NCI-H524 (cell line): ENCODE measurements around the gene TC2N.
"Not testable (repeated sequence)": the region's sequence is repeated elsewhere in the genome, so short reads cannot be mapped to it uniquely, and the experiment has no call there.

Experiments used
- DNase-seq, 2 experiments: peaks; one replicate each; lab custom pipeline; 2025; lab: John Stamatoyannopoulos, UW

The TC2N gene

DNA sequence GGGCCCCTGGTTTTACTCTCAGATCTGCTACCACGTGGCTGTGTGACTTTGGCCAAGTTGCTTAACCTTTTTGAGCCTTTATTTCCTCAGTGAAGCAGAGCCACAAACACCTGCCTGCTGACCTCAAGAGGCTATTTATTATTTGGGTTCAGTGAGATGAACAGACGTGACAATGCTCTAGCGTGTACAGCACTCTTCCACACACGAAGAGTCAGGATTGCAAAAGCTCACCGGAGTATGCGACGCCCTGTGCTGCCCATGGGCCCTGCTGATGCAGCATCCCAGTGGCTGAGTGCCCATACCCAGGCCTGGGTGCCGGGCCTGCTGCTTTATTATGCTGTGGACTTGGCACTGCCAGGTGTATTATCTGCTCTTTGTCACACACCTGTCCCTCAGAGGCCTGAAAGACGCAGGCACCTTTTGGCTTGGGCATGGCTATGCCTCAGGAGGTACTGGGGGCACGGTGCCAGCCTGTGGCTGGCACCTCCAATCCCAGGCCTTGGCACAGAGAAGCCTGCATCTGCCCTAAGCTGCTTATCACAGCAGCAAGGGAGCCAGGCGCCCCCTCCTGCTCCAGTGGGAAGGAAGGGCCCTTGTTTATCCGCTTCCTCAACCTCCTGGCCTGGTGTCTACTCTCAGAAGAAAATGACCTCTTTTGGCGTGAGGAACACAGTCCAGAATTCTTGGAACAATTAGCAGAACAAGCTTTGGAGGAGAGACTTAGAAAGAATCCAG, 22.3 kb upstream of the TC2N start:
- DNase-seq, result no peak

DNA sequence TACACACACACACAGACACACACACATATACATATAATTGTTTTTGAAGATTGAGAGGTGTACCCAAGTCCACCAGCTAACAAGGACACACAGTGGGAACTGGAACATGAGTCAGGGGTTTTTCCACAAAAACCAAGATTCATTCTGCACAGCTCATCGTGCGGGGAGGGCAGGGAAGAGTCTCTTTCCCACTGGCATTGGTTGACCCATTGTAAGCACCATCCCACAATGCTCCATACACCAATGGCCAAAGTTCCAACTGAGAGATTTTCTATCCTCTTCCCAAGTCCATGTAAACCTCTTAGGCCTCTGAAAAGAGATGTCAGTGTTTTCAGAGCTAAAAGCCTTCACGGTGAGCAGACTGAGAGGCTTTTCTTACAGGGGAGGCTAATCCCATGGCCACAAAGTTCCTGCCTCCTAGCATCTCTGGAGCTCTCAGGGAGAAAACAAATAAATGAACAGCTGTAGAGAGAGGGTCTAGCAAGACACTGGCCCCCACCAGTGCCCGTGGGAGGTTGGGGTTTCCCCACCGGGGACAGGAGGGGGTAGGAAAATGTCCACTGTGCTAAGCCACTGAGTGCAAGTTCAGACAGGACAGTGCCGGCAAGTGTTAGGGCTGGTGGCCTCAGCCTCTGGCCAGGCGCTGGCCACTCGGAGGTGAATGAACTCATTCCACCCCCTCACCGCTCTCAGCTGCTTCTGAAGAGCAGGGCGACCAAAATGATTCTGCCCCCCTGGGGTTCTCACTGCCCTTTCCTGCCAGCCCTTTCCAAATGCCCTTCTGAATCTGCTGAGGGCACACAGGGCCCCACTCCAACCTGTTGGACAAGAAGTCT, 21.5 kb upstream of the TC2N start:
- DNase-seq, result no peak

DNA sequence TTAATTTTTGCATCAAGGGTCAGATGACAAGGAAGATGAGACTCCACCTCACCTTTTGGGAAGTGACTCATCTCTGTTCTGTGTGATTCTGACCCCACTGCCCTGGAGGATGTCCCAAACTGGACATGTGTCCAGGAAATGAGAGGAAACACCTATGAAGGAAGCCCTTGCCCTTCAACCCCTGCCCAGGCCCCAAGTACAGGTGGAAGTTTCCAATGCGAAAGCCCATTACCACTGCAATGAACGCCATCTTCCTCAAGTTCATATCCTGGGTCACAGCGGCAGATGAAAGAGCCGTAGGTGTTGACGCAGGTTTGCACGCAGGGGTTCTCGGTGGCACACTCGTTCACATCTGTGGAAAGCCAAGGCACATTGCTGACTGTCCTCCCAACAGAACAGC, 19.6 kb upstream of the TC2N start:
- DNase-seq, result no peak

DNA sequence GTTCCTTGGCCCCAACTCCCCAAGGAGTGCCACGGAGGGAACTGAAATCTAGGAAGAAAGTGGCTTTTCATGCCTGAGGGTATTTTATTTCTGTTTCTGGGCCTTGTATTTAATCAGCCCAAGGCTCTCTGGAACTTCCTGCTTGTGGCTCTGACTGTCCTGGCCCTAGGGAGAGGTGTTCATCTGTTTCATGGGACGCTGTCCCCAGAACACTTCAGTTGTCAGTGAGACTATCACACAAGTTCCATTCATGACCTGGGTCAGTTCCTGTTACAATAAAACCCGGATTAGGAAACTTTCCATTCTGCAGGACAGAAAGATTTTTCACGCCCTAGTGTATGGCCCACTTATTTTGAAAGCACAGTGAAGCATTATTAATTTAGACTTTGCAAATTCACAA, 18.5 kb upstream of the TC2N start:
- no peak for DNase-seq

DNA sequence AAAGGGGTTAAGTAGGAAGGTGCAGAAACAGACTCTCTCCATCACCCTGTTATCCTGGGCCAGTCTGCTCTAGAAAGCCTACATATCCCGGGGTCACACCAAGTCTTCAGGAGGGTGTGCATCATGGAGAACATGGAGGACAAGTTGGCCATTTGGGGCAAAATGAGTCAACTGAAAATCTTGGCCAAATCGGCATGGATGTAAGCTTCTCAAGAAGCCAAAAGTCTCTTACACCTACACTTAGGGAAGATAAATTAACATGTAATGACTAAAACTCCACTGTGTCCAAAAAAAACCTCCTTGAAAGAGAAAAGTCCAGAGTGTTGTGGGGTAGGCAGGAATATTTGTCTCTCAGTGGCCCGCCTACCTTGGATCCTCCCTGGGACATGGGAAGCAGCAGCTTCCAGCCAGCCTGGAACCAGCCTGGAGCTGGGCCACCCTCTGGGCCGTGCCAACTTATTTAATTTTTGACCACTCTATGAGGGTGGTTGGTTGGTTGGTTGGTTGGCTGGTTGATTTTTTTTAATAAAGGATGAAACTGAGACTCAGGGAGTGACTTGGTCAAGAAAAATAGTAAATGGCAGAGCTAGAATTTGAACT, 17.9 kb upstream of the TC2N start:
- DNase-seq, result no peak

DNA sequence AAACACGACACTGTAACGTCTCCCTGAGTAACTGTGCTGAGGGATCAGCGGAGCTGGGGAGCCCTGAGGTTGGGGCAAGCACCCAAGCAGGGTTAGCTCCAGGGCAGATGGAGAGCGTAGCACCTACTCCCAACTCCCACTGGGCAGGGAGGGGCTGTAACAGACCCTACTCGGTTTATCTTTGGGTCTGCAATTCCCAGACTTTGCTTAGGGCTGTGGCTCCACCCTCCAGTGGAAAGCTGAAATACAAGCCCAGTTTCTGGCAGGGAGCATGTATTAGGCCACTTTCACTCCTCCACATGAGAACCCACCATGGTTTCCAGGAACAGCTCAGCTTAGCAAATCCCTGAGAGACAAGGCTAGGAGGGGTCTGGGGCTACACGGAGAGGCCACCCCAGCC, 17.3 kb upstream of the TC2N start:
- DNase-seq, result no peak

DNA sequence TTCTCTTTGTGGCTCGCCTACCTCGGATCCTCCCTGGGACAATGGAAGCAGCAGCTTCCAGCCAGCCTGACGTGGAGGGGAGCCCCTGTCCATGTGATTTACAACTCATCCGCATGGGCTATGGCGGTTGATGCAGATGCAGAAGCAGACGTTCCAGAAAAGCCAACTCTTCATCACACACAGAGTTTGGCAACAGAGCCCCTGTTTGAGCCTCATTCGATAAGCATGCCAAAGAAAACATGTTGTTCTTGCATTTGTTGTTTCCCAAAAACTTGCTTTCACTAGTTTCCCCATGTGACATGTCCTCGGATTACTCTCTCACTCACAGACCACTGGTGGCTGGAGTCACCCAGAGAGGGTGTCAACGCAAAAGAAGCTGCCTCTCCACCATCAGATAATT, 16.4 kb upstream of the TC2N start:
- no peak for DNase-seq

DNA sequence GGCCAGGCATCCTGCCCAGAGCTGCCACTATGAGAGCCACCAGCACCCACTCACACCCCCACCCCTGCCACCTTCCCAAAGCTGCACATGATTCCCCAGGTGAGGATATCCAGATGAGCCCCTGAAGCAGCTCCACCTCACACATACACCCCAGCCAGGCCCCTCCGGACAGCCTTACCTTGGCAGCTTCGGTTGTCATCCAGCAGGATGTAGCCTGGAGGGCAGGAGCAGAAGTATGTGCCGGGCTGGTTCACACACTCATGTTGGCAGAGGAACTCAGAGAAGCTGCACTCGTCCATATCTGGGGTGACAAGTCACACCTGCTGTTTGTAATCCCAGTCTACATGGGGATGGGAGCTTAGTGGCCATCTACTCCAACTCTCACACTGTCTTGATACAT, 15.4 kb upstream of the TC2N start:
- no peak for DNase-seq

DNA sequence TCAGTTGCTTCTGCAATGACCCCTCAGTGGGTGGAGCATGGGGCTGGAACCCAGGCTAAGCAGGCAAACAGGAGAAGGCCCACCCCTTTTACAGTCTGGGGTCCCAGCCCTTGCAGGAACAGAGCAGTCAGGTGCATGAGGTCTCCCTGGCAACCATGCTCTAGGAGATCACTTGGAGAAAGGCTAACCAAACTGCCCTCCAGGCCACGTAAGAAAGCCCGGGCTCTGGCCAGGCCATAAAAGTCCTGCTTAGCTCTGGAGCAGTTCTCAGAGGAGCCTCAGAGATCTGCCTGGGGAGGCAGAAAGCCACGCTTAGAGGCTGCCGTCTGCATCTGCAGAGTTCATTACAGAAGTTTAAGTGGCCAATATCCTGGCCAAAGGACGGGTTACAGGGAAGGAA, 15.0 kb upstream of the TC2N start:
- no peak for DNase-seq

DNA sequence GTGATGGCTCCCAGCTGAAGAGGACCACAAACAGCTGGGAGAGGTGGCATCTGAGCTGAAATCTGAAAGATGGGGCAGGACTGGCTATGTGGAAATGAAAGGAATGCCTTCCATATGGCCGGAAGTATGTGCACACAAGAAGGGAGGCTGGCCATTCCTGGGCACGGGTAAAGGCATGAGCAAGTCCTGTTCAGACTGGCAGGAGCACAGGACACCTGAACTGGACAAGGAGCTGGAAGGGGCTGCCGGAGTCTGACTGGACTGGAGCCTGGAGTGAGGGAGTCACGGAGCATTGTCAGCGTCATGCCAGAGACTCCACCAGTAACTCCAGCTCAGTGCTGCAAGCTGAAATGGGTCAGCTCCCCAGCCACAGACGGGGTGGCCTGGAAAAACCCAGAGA, 11.9 kb upstream of the TC2N start:
- DNase-seq, result no peak

DNA sequence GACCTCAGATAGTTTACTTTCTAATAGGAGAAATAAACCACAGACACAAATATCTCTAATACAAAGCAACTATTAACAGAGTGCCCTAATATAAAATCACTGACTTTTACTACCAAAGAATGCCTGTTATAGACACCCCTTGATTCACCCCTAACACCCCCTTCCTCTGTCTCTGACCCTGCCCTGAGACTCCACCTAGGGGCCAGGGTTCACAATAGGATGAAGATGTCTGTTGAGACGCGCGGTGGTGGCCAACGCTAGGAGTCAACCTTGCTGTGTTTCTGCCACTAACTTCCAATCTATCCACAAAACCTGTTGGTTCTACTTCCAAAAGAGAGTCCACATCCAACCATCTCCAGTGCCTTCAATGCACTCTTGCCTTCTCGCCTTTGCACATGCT, 10.9 kb upstream of the TC2N start:
- no peak for DNase-seq

DNA sequence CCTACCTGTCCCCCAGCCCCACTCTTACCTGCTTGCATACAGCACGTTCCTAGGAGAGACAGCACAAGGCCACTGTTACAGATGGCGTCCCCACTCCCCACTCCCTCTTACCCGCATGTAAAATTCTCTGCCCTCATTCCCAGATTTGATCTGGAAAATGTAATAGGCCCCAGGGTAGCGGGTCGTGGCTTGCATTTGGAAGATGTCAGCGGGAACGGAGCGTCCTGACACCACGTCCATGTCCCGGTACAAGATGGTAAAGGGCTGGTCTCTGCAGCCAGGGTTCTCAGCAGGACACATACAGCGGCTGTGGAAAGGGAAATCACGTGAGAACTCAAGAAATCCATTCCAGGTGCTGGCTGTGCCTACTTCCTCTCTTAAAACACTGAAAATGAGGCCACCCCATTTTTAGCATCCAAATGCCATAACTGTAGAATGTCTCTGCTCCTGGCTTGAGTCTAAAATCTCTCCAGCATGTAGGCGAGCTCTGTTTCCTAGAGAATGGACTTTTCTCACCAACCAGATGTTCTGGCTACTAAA, 10.1 kb upstream of the TC2N start:
- DNase-seq, result no peak

DNA sequence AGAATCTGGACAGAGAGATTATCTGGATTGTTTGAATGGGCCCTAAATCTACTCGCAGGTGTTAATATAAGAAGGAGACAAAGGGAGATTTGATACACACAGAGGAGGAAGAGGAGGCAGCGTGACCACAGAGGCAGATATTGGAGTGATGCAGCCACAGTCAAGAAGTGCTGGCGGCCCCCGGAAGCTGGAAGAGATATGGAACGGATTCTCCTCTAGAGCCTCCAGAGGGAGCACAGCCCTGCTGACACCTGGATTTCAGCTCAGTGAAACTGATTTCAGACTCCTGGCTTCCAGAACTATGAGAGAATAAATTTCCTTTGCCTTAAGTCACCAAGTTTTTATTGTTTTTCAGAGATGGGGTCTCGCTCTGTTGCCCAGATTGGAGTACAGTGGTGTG, 9.2 kb upstream of the TC2N start:
- DNase-seq, result no peak

DNA sequence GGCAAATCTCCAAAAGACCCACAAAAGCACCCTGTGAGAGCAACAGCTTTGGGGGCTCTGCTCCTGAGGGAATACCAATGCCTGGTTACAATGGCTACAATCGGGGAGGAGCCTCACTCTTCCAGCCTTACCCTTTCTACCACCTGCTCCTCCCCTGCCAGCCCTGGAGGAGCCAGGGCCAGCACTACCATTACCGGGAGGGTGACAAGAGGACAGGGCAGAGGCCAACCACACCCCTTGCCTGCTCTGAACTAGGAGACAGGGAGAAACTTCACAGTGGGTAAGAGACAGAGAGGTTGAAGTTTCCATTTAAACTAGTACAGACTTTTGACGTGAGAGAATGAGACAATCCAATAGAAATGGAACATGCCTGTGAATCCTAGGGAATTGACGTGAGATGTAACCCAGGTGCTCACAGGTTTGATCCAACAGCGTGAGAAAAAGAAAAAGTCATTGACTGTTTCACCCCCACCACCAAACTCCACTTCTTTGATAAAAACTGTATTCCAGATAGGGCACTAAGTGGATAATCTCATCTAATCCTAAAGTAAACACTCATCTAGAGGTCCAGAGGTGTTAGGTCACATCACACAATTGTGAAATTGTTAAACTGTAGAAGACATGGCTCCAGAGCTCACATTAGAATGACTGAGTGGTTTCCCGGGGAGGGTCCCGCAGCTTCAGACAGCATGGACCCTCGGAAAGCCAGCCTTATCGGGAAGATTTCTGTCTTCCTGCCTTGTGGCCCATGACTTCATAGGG, 8.4 kb upstream of the TC2N start:
- peak in 1 of 2 experiments; percentile 19 for DNase-seq

DNA sequence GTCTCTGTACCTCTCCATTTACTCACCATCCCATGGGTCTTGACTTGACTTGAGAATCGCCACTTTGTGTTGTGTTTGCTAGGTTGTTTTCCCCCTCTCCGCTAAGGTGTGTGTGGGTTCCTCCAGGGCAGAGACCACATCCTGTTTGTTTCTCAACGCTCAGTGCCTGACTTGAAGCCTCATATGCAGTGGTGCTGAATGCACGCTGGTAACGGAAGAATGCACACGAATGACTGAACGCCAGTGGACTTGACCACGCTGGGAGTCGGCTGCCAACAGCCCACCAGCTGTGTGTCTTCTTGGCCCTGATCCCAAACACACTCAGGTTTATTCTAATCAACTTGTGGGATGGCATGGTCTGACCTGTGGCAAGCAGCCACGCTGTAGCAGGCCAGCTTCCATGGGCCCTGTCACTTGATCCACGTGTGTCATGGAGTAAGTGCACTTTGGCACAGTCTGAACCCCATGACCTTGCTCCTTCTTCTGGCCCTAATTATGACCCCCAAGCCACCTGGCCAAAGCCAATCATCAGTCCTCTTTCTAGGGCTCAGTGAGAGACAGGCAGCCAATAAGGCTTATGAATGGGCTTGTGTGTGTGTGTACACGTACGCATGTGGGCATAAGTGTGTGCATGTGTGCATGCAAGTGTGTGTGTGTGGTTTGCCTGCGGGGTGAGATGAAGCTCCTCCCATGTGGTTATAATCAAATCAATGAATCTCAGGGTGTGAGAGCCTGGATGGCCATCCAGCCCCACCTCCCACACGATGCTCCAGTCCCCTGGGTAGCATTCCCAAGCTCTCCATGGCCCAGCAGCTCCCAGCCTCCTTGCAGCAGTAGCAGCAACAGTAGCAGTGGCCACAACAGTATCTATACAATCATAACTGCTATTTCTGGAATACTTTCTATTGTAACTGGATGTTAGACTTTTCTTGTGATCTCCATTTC, 6.4 kb upstream of the TC2N start:
- DNase-seq, result no peak

DNA sequence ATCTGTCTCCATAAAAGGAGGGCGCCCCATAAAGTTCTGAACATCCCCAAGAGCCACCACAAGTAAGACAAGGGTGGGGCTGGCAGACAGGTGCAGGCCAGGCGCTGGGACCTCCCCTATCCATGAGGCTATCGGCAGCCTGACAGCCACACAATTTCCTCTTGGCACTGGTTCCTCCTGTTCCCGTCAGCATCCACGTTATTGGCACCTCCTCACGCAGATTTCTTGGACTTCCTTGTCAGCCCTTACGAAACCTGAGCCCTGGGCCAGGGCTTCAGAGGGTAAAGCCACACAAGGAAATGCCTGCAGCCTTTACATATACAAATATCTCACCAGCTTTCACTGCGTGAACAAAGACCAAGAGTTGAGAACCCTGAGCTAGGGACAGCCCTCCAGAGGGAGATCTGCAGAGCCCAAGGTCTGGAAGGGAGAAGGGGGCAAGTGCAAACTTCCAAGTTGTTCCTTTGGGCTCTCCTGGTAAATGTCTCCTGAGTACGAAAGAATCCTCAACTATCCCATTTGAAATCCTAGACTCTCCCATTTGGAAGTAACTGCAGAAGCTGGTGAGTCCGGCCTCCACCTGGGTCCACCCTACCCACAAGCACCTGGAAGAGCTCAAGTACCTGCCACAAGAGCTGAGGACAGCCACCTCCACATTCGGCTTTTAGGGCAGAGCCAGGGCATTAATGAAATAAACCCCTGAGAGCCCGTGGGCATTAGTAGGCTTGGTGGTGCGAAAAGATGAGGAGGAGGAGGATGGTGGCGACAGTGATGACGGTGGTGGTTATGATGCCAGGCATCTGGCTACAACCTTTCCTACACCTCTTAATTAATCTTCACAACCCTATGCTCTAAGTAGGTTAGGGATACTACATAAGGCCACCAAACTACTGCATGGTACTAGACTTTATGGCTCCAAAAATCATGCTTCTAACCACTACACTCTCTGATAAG, 5.5 kb upstream of the TC2N start:
- DNase-seq, result no peak

DNA sequence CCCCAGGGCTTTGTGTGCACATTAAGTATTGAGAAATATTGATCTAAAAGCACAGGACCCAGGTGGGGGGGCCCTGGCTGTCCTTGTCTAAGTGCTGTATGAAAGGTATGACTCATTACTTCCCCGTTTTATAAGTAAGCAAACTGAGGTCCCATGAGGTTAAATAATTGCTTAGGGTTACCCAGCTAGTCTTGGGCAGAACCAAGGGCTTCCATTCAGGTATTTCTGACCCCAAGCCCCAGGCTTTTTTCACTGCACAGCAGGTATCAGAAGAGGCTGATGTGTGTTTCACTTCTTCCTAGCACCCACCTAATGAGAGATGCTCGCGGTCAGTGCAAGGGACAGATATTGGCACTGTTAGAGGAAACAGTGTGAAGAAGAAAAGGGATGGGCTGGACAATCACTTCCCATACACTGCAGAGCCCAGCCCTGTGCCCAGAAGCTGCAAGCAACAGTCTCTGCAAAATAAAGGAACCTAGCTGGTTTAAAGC, 4.7 kb upstream of the TC2N start:
- DNase-seq, result no peak

DNA sequence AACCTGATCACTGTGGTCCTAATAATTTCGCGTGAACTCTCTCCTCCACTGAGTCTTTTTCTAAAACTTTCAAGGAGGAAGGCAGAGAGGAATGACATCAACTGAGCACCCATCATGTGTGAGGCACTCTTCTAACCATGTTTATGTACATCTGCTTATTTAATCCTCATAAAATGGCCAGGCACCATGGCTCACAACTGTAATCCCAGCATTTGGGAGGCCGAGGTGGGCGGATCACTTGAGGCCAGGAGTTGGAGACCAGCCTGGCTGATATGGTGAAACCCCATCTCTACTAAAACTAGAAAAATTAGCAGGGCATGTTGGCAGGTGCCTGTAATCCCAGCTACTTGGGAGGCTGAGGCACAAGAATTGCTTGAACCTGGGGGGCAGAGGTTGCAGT, 4.1 kb upstream of the TC2N start:
- not testable (repeated sequence) for DNase-seq

DNA sequence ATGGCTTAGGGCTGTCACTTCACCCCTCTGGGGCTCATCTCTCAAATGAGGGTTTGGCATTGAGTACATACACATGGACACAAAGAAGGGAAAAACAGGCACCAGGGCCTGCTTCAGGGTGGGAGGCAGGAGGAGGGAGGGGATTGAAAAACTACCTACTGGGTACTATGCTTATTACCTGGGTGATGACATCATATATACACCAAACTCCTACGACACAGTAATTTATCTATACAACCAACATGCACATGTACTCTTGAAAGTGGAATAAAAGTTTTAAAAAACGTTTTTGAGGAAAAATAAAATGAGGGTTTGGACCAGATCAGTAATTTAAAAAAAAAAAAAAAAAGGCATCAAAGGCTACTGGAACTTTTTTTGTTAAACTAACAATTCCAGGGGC, 3.6 kb upstream of the TC2N start:
- DNase-seq, result no peak

DNA sequence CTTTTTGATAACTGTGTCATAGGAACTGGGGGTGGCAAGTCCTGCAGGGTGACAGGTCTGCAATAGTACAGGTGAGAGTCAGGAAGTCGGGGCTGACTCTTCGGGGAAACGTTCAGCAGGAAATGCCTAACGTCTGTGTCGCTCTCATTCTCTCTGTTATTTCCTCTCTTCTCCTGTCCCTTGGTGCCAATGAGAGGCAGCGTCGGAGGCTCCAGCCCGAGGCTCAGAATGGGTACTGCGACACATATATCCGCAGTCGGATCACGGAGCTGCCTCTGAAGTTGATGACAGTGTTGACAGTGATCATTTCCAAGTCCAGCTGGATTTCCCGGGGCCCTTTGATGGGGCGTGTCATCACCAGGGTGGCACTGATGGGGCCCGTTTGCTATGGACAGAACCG, 2.7 kb upstream of the TC2N start:
- DNase-seq, result no peak
